IPS-18a (cell line): ENCODE measurements around the gene ZBED3.

Experiments used
- H3K27ac ChIP-seq: one replicate; pipeline ENCODE4 v1.5.1; 2013; ENCODE audit warnings: low read length
- H3K27me3 ChIP-seq: one replicate; pipeline ENCODE4 v1.6.1; 2013; ENCODE audit warnings: mild to moderate bottlenecking, low read length; ENCODE audit not compliant: control insufficient read depth, insufficient read depth
- H3K36me3 ChIP-seq: one replicate; pipeline ENCODE4 v1.6.1; 2013; ENCODE audit warnings: low read depth, low read length; ENCODE audit not compliant: control insufficient read depth
- H3K4me1 ChIP-seq: one replicate; pipeline ENCODE4 v1.6.1; 2013; ENCODE audit warnings: low read depth, low read length; ENCODE audit not compliant: control insufficient read depth
- H3K4me3 ChIP-seq: one replicate; pipeline ENCODE4 v1.5.1; 2013; ENCODE audit warnings: low read length
- H3K9ac ChIP-seq: one replicate; pipeline ENCODE4 v1.6.1; 2013; ENCODE audit warnings: mild to moderate bottlenecking, low read length, moderate library complexity
- H3K9me3 ChIP-seq: one replicate; pipeline ENCODE4 v1.6.1; 2013; ENCODE audit warnings: low read depth, low read length; ENCODE audit not compliant: control insufficient read depth

Gene ZBED3

GRCh38 chr5:77031891-77032290 lies 55.2 kb downstream of the ZBED3 start:
- Histone ChIP-seq H3K9ac (no peak overlapping the region), H3K4me1 (peaks cover 4% of the 10 kb centered on the region), H3K36me3 (peaks cover 19% of the 10 kb centered on the region), H3K27me3 (peaks cover 6% of the 10 kb centered on the region), H3K4me3 (no peak overlapping the region), H3K9me3 (peaks cover 14% of the 10 kb centered on the region), H3K27ac (no peak overlapping the region)

DNA sequence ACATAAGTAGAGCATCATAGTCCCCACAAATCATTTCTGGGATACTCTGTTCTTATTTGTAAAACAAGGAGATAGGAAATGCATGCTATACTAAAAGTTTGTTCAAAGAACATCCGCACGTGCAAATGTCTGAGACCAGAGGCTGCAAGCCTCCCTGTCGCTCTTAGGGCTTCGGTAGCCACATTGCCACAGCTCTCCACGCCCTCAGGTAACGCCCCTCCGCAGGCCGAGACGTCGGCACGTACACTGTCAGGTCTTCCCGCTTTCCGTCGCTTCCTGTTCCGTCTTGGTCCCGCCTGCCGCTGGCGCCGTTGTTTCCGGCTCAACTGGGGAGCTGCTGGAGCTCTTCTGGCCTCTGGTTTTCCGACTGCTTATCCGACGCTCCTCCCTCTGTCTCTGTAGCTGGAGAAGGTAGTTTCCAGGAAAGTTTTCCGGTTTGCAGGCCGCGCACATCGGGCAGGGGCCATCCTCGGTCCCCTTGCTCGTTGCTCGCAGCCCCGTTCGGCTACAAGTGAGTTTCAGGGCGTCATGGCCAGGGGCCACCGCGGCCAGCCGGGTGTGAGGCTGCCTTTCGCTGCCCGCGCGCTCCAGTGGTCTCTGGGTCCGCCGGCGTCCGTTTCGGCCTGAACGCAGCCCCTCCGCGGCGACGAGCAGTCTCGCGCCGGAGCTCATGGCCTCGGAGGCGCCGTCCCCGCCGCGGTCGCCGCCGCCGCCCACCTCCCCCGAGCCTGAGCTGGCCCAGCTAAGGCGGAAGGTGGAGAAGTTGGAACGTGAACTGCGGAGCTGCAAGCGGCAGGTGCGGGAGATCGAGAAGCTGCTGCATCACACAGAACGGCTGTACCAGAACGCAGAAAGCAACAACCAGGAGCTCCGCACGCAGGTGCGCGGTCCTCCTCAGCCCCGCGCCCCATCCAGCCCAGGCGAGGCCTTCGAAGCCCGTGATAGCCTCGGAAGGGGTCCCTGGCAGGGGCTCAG lies 56.7 kb downstream of the ZBED3 start, which contains the start of gene AGGF1:
Gene AGGF1 (plus strand): TSS at position 308 of the 975 bp plus-strand sequence. CDS start 363 bp downstream, at position 671.
- peak within 1 kb of the TSS; percentile 57 for H3K27ac ChIP-seq
- peaks cover 14% of the 10 kb centered on the region for H3K9me3 ChIP-seq
- peaks cover 4% of the 10 kb centered on the region for H3K4me1 ChIP-seq
- peaks cover 5% of the 10 kb centered on the region for H3K36me3 ChIP-seq
- peak within 1 kb of the TSS; percentile 79 for H3K9ac ChIP-seq
- H3K27me3 ChIP-seq = peaks cover 6% of the 10 kb centered on the region
- H3K4me3 ChIP-seq = peak within 1 kb of the TSS; percentile 84

- Histone ChIP-seq H3K27ac (no peak overlapping the region), H3K36me3 (no peaks in the 10 kb centered on the region)
Measured at GRCh38 chr5:77029376-77029885, 57.7 kb downstream of the ZBED3 start.

DNA sequence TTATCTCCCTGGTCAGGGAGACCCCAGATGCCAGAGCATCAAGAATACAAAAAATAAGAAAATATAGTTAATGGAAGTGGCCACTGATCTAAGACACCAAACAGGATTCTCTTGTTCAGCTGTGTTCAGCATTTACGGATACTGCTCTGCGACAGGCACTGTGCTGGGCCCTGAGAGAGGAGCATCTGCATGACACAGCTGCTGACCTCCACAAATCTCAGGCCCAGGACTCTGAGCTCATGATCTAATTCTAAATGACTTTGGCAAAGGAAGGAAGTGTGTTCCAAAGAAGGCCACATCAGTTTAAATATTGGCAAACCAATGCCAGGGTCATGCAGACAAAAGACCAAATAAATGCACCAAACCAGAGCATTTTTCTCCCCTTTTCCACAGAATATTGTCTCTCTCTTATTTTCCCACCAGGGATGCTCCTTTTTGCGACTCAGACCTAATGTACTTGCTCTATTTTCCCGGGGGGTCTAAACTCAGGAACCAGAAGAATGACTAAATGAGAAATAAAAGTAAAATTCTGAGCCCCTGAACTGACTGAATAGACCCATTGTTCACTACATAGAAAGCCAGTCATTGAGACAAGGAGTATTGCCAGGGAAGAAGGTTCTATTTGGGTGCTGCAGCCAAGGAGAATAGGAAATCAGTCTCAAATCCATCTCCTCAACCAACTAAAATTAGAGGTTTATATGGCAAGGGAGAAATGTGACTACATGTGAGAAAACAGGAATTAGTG lies 58.3 kb downstream of the ZBED3 start:
- Histone ChIP-seq H3K27ac (no peak overlapping the region), H3K9ac (no peak overlapping the region), H3K36me3 (no peaks in the 10 kb centered on the region), H3K27me3 (peaks cover 6% of the 10 kb centered on the region), H3K9me3 (peaks cover 14% of the 10 kb centered on the region), H3K4me1 (peaks cover 4% of the 10 kb centered on the region), H3K4me3 (no peak overlapping the region)

More at GRCh38 chr5:77029376-77029885, 57.7 kb downstream of the ZBED3 start:
- Histone ChIP-seq H3K4me3 (peak overlapping the region; percentile 84), H3K9me3 (peaks cover 14% of the 10 kb centered on the region), H3K27me3 (peaks cover 6% of the 10 kb centered on the region), H3K9ac (no peak overlapping the region), H3K4me1 (peaks cover 4% of the 10 kb centered on the region)

- Histone ChIP-seq H3K9ac (no peak overlapping the region), H3K27ac (no peak overlapping the region), H3K4me3 (no peak overlapping the region), H3K9me3 (peaks cover 9% of the 10 kb centered on the region), H3K36me3 (no peaks in the 10 kb centered on the region), H3K27me3 (peaks cover 4% of the 10 kb centered on the region), H3K4me1 (no peaks in the 10 kb centered on the region)
Measured at GRCh38 chr5:77024490-77024889, 62.6 kb downstream of the ZBED3 start.

DNA sequence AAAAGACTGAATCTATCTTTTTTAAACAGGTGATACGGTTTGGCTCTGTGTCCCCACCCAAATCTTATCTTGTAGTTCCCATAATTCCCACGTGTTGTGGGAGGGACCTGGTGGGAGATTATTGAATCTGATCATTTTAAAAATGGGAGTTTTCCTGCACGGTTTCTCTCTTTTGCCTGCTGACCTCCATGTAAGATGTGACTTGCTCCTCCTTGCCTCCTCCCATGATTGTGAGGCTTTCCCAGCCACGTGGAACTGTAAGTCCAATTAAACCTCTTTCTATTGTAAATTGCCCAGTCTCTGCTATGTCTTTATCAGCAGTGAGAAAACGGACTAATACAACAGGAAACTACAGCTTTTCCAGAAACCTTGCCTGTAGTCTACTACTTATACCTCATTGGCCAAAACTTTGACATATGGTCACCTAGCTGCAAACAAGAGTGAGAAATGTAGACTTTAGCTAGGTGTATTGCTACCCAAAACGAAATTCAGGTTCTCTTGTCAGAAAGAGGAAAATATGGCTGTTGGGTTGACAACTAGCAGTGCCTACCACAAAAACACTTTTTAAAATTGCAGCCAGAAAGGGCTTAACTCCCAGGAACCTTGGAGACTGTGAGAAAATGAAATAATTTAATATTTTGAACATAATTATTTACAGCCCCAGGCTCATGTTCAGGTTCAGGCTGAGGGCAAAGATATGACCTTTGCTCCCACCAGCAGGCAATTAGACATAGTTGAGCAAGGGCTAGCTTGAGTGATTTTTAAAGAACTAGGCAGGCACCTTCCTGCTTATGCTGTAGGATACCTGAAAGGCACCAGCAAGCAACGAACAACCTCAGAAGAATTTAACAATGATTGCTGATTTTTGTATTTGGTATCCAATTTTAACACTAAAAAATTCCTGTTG lies 64.3 kb downstream of the ZBED3 start:
- Histone ChIP-seq H3K27me3 (no peaks in the 10 kb centered on the region), H3K27ac (no peak overlapping the region), H3K9me3 (no peaks in the 10 kb centered on the region), H3K4me3 (no peak overlapping the region), H3K4me1 (no peaks in the 10 kb centered on the region), H3K36me3 (no peaks in the 10 kb centered on the region), H3K9ac (no peak overlapping the region)
